MCF 10A (cell line): ENCODE measurements around the gene MPDU1. TPM values are rescaled to one million over a fixed set of nuclear protein-coding genes. Genes with fewer than 3 reads are reported as not detected.

Experiments used
- BruUV-seq: library from RNA; stranded (reverse); fragments of 400-500 nt; replicated peaks from 2 replicates; lab custom pipeline; 2021; lab: Mats Ljungman, UMichigan
- CTCF ChIA-PET: fragments of 300-600 bp; sonication (Branson Sonifier 250); formaldehyde crosslinking; extraction: SDS; loops from one replicate; lab custom pipeline; 2021; ENCODE audit warnings: antibody characterized with exemption, inconsistent platforms; lab: Yijun Ruan, JAX
- POLR2A ChIA-PET: fragments of 300-600, 350-650 bp; sonication (Branson Sonifier 250); formaldehyde crosslinking; extraction: SDS; loops from one replicate; lab custom pipeline; 2020; ENCODE audit warnings: antibody characterized with exemption, inconsistent platforms; lab: Yijun Ruan, JAX
- DNase-seq: peaks from one replicate; pipeline ENCODE4 v3.0.0-alpha.2; 2018; ENCODE audit not compliant: unreplicated experiment
- H3K27ac Mint-ChIP-seq: one replicate; pipeline ENCODE4 v1.8.0; 2022; ENCODE audit warnings: mild to moderate bottlenecking, low read depth, mixed read lengths; ENCODE audit not compliant: unreplicated experiment
- H3K27me3 Mint-ChIP-seq: one replicate; pipeline ENCODE4 v1.8.0; 2022; ENCODE audit warnings: mixed read lengths; ENCODE audit not compliant: insufficient read depth, unreplicated experiment
- H3K36me3 Mint-ChIP-seq: one replicate; pipeline ENCODE4 v1.8.0; 2022; ENCODE audit warnings: mild to moderate bottlenecking, moderate library complexity, mixed read lengths; ENCODE audit not compliant: insufficient read depth, unreplicated experiment
- H3K4me1 Mint-ChIP-seq: one replicate; pipeline ENCODE4 v1.8.0; 2022; ENCODE audit warnings: mixed read lengths; ENCODE audit not compliant: insufficient read depth, unreplicated experiment
- H3K4me3 Mint-ChIP-seq: one replicate; pipeline ENCODE4 v1.8.0; 2022; ENCODE audit warnings: mild to moderate bottlenecking, moderate library complexity, mixed read lengths; ENCODE audit not compliant: unreplicated experiment
- H3K9me3 Mint-ChIP-seq: one replicate; pipeline ENCODE4 v1.8.0; 2022; ENCODE audit warnings: mixed read lengths; ENCODE audit not compliant: unreplicated experiment
- intact Hi-C: fragments of 100-400 bp; cut with micrococcal nuclease; formaldehyde crosslinking; loops from 2 replicates; pipeline ENCODE4 v1.14.1; 2022
- total RNA-seq: library from RNA; stranded (reverse); gene quantifications from 2 replicates; pipeline ENCODE4 v1.2.3, GENCODE V29; 2022
- TF ChIP-seq, protein P1 (sequence below): fragments of 200-600 bp; IDR thresholded peaks from one replicate; pipeline ENCODE4 v1.8.0; 2022; ENCODE audit warnings: antibody characterized with exemption, mild to moderate bottlenecking; ENCODE audit not compliant: unreplicated experiment

MPDU1 gene
- total RNA-seq, 1 experiment from 2014 or later, result 56.5 TPM

DNA sequence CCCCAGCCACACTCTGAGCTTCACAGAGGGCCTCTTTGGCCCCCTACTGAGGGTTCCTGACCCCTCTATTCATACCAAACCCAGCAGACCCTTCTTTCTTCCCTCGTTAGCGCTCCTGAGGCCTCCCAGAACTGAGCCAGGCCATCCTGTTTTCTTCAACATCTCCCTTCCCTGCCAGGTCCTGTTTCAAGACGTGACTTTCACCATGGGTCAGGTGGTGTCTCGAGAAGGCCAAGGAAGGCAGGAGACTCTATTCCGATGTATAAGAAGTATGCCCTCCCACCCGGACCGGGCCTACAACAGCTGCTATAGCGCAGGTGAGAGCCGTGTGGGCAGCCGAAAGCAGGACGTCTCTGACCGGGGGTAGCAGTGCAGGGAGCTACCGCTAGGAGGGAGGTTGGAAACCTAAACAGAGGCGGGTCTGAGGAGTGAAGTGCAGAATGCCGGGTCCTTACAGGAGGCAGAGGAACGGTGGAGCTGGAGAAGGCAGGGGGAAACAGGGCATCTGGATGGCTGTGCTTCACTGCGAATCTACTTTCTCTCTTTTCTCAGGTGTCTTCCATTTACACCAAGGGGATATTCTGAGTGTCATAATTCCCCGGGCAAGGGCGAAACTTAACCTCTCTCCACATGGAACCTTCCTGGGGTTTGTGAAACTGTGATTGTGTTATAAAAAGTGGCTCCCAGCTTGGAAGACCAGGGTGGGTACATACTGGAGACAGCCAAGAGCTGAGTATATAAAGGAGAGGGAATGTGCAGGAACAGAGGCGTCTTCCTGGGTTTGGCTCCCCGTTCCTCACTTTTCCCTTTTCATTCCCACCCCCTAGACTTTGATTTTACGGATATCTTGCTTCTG, 23.3 kb upstream of the MPDU1 start:
- no peak for DNase-seq
- H3K4me3 Mint-ChIP-seq, result peak overlapping the region; percentile 81
- peaks cover 24% of the 10 kb centered on the region for H3K36me3 Mint-ChIP-seq
- BruUV-seq, result no TSS peak
- H3K4me1 Mint-ChIP-seq, result peaks cover 42% of the 10 kb centered on the region
- TF ChIP-seq, protein P1, sequence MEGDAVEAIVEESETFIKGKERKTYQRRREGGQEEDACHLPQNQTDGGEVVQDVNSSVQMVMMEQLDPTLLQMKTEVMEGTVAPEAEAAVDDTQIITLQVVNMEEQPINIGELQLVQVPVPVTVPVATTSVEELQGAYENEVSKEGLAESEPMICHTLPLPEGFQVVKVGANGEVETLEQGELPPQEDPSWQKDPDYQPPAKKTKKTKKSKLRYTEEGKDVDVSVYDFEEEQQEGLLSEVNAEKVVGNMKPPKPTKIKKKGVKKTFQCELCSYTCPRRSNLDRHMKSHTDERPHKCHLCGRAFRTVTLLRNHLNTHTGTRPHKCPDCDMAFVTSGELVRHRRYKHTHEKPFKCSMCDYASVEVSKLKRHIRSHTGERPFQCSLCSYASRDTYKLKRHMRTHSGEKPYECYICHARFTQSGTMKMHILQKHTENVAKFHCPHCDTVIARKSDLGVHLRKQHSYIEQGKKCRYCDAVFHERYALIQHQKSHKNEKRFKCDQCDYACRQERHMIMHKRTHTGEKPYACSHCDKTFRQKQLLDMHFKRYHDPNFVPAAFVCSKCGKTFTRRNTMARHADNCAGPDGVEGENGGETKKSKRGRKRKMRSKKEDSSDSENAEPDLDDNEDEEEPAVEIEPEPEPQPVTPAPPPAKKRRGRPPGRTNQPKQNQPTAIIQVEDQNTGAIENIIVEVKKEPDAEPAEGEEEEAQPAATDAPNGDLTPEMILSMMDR, result peak; percentile 37
- ChIA-PET POLR2A (interaction anchor here (0.6 to 6.0 kb wide), 50 partner anchors 9 to 319 kb away, joined by 3 to 71 read pairs (median 5); partner anchors contain the start of genes CD68, GPS2, MPDU1 and NEURL4), CTCF (interaction anchor here (0.6 to 7.1 kb wide), 57 partner anchors 10 to 600 kb away, joined by 3 to 123 read pairs (median 4); partner anchors contain the start of genes CD68, CHRNB1, TMEM102 and TMEM95)
- intact Hi-C loops, result loop anchor here (1.0 kb wide), 6 partner anchors 29 to 280 kb away; partner anchors contain the start of gene POLR2A
- H3K27ac Mint-ChIP-seq, result peak overlapping the region; percentile 91
- H3K27me3 Mint-ChIP-seq, result no peaks in the 10 kb centered on the region
- H3K9me3 Mint-ChIP-seq, result no peaks in the 10 kb centered on the region

DNA sequence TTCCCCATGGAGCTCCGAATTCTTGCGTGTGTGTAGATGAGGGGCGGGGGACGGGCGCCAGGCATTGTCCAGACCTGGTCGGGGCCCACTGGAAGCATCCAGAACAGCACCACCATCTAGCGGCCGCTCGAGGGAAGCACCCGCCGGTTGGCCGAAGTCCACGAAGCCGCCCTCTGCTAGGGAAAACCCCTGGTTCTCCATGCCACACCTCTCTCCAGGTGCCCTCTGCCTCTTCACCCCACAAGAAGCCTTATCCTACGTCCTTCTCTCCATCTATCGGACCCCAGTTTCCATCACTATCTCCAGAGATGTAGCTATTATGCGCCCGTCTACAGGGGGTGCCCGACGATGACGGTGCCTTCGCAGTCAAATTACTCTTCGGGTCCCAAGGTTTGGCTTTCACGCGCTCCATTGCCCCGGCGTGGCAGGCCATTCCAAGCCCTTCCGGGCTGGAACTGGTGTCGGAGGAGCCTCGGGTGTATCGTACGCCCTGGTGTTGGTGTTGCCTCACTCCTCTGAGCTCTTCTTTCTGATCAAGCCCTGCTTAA, 22.6 kb upstream of the MPDU1 start:
- peak; percentile 92 for DNase-seq
- POLR2A ChIA-PET, result interaction anchor here (0.6 to 6.0 kb wide), 48 partner anchors 9 to 516 kb away, joined by 3 to 71 read pairs (median 5); partner anchors contain the start of genes CD68, GPS2, MPDU1 and NEURL4
- peak overlapping the region; percentile 91 for H3K27ac Mint-ChIP-seq
- H3K27me3 Mint-ChIP-seq, result no peaks in the 10 kb centered on the region
- no peaks in the 10 kb centered on the region for H3K9me3 Mint-ChIP-seq
- intact Hi-C loops, result loop anchor here (1.0 kb wide), 6 partner anchors 28 to 281 kb away; partner anchors contain the start of gene POLR2A
- BruUV-seq, result TSS peak; percentile 61
- peak overlapping the region; percentile 81 for H3K4me3 Mint-ChIP-seq
- peaks cover 31% of the 10 kb centered on the region for H3K36me3 Mint-ChIP-seq
- TF ChIP-seq, protein P1, result peak; percentile 88
- CTCF ChIA-PET, result interaction anchor here (0.6 to 7.1 kb wide), 56 partner anchors 9 to 599 kb away, joined by 3 to 123 read pairs (median 4); partner anchors contain the start of genes CD68, CHRNB1, TMEM95 and TP53
- peaks cover 42% of the 10 kb centered on the region for H3K4me1 Mint-ChIP-seq

DNA sequence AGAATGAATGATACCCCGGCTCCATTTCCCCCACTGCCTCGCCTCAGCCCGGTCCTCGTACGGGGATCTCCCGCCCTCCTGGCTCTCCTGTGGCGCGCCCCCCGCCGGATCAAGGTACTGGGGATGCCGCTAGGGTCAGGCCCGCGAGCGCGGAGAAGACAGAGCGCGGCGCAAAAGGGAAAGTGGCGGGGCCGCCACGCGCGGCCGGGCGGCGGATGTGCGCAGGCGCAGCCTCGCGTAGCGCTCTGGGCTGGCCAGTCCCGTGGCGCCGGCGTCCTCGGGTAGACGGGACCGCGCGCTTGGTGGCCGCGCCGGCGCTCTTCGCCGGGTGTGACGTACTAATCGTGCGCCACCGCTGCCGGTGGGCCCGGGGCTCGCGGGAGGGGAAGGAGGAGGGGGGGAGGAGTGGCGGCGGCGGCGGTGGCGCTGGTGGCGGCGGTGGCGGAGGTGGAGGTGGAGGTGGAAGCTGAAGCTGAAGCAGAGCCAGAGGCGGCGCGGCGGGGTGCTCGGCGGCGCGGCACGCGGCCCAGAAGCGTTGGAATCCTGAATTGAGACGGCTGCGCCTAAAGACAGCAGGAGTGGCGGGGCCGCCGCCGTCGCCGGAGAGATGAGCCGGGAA, 22.0 kb upstream of the MPDU1 start, which contains the start of gene SENP3:
Gene SENP3 (plus strand): TSS at position 331 of the 619 bp plus-strand sequence. CDS start 1,158 bp downstream, outside the sequence.
- peak; percentile 83 for DNase-seq

More for the DNA sequence above, 22.0 kb upstream of the MPDU1 start, which contains the start of gene SENP3:
- no peaks in the 10 kb centered on the region for H3K27me3 Mint-ChIP-seq
- no peaks in the 10 kb centered on the region for H3K9me3 Mint-ChIP-seq
- peak within 1 kb of the TSS; percentile 91 for H3K27ac Mint-ChIP-seq
- TF ChIP-seq, protein P1, result no peak
- no TSS peak for BruUV-seq
- intact Hi-C loops, result loop anchor here (1.0 kb wide), 6 partner anchors 28 to 281 kb away; partner anchors contain the start of gene POLR2A
- H3K36me3 Mint-ChIP-seq, result peaks cover 37% of the 10 kb centered on the region
- CTCF ChIA-PET, result interaction anchor here (0.6 to 7.1 kb wide), 32 partner anchors 14 to 235 kb away, joined by 3 to 123 read pairs (median 7); partner anchors contain the start of genes CD68, CHRNB1, TMEM95 and TP53
- peak within 1 kb of the TSS; percentile 81 for H3K4me3 Mint-ChIP-seq
- POLR2A ChIA-PET, result interaction anchor here (0.8 to 6.0 kb wide), 34 partner anchors 11 to 516 kb away, joined by 3 to 71 read pairs (median 6); partner anchors contain the start of genes CD68, GPS2, MPDU1 and NEURL4
- H3K4me1 Mint-ChIP-seq, result peaks cover 42% of the 10 kb centered on the region
